Esophagus muscularis mucosa (tissue), 4 donors: Measurements from ENCODE around the gene GALNT14. TPM values are rescaled to one million over a fixed set of nuclear protein-coding genes. Genes with fewer than 3 reads are reported as not detected.
A peak's percentile ranks its signal among the peaks of the same experiment; 100 is the strongest.

Experiments
- DNase-seq: peaks from one replicate; pipeline ENCODE4 v3.0.0-alpha.2; 2017; ENCODE audit errors: extremely low spot score
- H3K27ac ChIP-seq, 4 donors: fragments of 200-600 bp; sonication (generic); replicated peaks in 1 of 4; 1 replicate in 3 of 4; 2 replicates in 1 of 4; pipeline ENCODE4 v1.5.1; 2016 to 2019; ENCODE audit warnings: mild to moderate bottlenecking in 1 of 4
- H3K27me3 ChIP-seq, 4 donors: fragments of 200-600 bp; sonication (generic); one replicate each; pipeline versions ENCODE4 v1.5.1 to v1.6.0; 2016 to 2019
- H3K36me3 ChIP-seq, 4 donors: fragments of 200-600 bp; sonication (generic); one replicate each; pipeline ENCODE4 v1.5.1; 2016 to 2019
- H3K4me1 ChIP-seq, 4 donors: fragments of 200-600 bp; sonication (generic); one replicate each; pipeline ENCODE4 v1.5.1; 2016 to 2019
- H3K4me3 ChIP-seq, 4 donors: fragments of 200-600 bp; sonication (generic); 1 replicate in 2 of 4; 2 replicates in 2 of 4; pipeline ENCODE4 v1.5.1; 2016 to 2019; ENCODE audit warnings: mild to moderate bottlenecking in 4 of 4, moderate library complexity in 1 of 4
- H3K9me3 ChIP-seq, 4 donors: fragments of 200-600 bp; sonication (generic); 1 replicate in 3 of 4; 2 replicates in 1 of 4; pipeline ENCODE4 v1.5.1; 2016 to 2019
- EP300 ChIP-seq: sonication (generic); formaldehyde crosslinking; IDR thresholded peaks from one replicate; pipeline ENCODE4 v1.6.1; 2017; ENCODE audit warnings: antibody characterized with exemption
- POLR2A ChIP-seq: fragments of 450-650 bp; IDR thresholded peaks from one replicate; pipeline ENCODE4 v1.6.1; 2017; ENCODE audit warnings: antibody characterized with exemption, moderate library complexity, mild to moderate bottlenecking, low read depth
- POLR2AphosphoS5 ChIP-seq, 2 donors: sonication (generic); formaldehyde crosslinking; IDR thresholded peaks; one replicate each; pipeline ENCODE4 v1.6.1; 2017; ENCODE audit warnings: antibody characterized with exemption in 2 of 2
- WGBS: methylation state at CpG from one replicate; pipeline ENCODE4 v1.1.5; 2018; 5-methylcytosine and 5-hydroxymethylcytosine counted together
- intact Hi-C: fragments of 100-400 bp; cut with DNase I; formaldehyde crosslinking; loops from one replicate; pipeline ENCODE4 v1.15.1; 2023
- total RNA-seq, 4 donors: library from RNA; depleted of rRNA; stranded (reverse); fragments of >200 nt; gene quantifications; one replicate each; pipeline versions ENCODE4 v1.1.0 to v1.2.1, GENCODE V29; 2016
- TF ChIP-seq, protein P1 (sequence below), 3 experiments: fragments of 200-600 bp in 2 of 3; fragments of 450-650 bp in 1 of 3; sonication (generic) in 2 of 3; IDR thresholded peaks; one replicate each; pipeline ENCODE4 v1.5.1; 2017 to 2019; ENCODE audit warnings: antibody characterized with exemption in 3 of 3, mild to moderate bottlenecking in 2 of 3, moderate library complexity in 1 of 3

The GALNT14 gene
- total RNA-seq, 4 donors from 2014 or later: 0.33 to 1.0 (median 0.80) TPM; not detected in 1

DNA sequence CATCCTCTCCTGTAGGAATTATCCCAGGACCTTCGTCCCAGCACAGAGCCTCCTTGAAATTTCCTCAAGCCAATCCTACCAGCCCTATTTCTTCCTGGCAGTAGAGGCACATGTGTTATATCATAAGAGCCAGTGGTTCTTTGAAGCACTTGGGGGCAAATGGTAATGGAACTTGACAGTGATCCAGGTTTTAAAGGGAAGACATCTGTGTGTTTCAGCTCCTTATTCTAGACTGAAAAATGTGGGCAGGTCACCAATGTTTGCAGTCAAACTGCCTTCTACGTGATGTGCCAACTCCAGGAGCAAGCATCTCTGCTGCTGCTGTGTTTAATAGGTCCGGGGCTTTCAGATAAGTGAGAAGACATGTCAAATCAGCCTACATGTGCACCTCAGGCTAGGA, 157.1 kb downstream of the GALNT14 start:
- H3K9me3 ChIP-seq: no peaks in the 10 kb centered on the region
- TF ChIP-seq, protein P1, sequence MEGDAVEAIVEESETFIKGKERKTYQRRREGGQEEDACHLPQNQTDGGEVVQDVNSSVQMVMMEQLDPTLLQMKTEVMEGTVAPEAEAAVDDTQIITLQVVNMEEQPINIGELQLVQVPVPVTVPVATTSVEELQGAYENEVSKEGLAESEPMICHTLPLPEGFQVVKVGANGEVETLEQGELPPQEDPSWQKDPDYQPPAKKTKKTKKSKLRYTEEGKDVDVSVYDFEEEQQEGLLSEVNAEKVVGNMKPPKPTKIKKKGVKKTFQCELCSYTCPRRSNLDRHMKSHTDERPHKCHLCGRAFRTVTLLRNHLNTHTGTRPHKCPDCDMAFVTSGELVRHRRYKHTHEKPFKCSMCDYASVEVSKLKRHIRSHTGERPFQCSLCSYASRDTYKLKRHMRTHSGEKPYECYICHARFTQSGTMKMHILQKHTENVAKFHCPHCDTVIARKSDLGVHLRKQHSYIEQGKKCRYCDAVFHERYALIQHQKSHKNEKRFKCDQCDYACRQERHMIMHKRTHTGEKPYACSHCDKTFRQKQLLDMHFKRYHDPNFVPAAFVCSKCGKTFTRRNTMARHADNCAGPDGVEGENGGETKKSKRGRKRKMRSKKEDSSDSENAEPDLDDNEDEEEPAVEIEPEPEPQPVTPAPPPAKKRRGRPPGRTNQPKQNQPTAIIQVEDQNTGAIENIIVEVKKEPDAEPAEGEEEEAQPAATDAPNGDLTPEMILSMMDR (IDR thresholded peaks at IDR 0.05): no peak
- TF ChIP-seq EP300 (no peak), POLR2AphosphoS5 (IDR thresholded peaks at IDR 0.05) (no peak), POLR2A (no peak)
- no peak for DNase-seq
- no peaks in the 10 kb centered on the region for H3K36me3 ChIP-seq
- H3K27me3 ChIP-seq: no peaks in the 10 kb centered on the region
- no peak overlapping the region for H3K27ac ChIP-seq
- peaks cover 18 to 26% (median 23%) of the 10 kb centered on the region in 4 donors for H3K4me1 ChIP-seq
- intact Hi-C loops: no loop called here
- H3K4me3 ChIP-seq: no peak overlapping the region
- 49% methylated on average over 3 of the region's 3 CpGs for WGBS

DNA sequence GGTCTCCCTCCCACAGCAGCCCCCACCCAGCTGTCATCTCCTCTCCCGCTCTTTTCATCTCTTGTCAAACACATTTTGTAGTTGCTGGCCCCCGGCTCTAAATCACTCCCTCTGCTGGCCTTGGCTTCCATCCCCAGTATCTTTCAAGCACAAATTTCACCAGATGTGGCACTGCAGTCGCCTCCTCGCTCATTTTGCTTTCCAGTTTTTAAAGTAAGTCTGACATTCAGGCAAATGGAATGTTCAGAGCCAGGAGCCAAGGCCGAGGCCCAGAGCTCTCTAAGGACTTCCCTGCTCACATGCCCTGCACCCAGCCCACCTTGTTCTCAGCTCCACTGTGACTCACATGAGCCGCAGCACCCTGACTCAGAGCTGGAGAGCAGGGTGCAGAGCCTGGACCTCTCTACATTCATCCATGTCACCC, 158.4 kb downstream of the GALNT14 start:
- Histone ChIP-seq H3K4me1 (peaks cover 13 to 23% (median 17%) of the 10 kb centered on the region in 4 donors), H3K27me3 (no peaks in the 10 kb centered on the region), H3K4me3 (no peak overlapping the region), H3K36me3 (no peaks in the 10 kb centered on the region), H3K27ac (no peak overlapping the region), H3K9me3 (no peaks in the 10 kb centered on the region)
- TF ChIP-seq POLR2AphosphoS5 (IDR thresholded peaks at IDR 0.05): no peak
- TF ChIP-seq, protein P1 (IDR thresholded peaks at IDR 0.05): peak in 1 of 3 experiments; percentile 5
- intact Hi-C loops: no loop called here
- 39% methylated on average over 6 of the region's 6 CpGs for WGBS
- no peak for DNase-seq

DNA sequence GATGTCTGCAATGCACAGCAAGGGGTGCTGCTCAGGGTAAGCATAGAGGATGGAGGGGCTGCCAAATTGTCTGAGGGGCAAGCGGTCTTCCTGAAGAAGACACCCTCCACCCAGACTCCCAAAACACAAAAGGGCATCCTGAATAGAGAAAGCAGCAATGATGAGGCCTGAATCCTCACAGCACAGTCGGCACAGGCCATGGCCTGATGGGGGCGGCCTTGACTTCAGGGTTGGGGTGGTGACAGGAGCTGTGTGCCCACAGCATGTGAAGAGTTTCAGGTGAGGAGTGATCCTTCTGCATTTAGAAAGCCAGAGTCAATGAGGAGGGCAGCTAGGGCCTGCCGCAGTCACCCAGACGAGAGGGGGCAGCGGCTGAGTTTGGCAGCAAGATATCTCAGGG, 159.4 kb downstream of the GALNT14 start:
- Histone ChIP-seq H3K27ac (no peak overlapping the region), H3K4me3 (no peak overlapping the region), H3K36me3 (no peaks in the 10 kb centered on the region), H3K9me3 (no peaks in the 10 kb centered on the region), H3K4me1 (peaks cover 6 to 23% (median 17%) of the 10 kb centered on the region in 4 donors), H3K27me3 (no peaks in the 10 kb centered on the region)
- TF ChIP-seq POLR2AphosphoS5 (IDR thresholded peaks at IDR 0.05) (no peak), POLR2A (no peak), EP300 (no peak)
- TF ChIP-seq, protein P1 (IDR thresholded peaks at IDR 0.05): no peak
- 98% methylated on average over 6 of the region's 6 CpGs for WGBS
- no peak for DNase-seq
- intact Hi-C loops: no loop called here

DNA sequence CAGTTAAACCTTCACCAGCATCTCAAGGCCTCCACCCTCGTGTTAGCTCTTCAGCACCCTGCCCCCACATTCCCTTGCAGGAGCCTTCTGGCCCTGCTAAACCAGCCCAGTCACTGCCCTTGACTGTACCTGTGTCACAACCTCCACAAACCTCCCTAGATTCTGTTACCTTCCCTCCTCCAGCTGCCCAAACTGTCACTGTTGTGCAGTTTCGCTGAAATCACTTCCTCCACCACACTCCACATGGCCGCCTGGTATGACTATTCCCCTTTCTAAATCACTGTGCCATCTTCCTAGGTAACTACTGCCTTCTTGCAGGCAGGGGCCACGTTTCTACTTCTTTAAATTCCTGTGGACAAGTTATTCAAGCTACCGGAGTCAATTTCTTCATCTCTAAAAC, 160.2 kb downstream of the GALNT14 start:
- Histone ChIP-seq H3K36me3 (no peaks in the 10 kb centered on the region), H3K27ac (no peak overlapping the region), H3K9me3 (no peaks in the 10 kb centered on the region), H3K27me3 (no peaks in the 10 kb centered on the region), H3K4me1 (peaks cover 4 to 23% (median 17%) of the 10 kb centered on the region in 4 donors), H3K4me3 (no peak overlapping the region)
- no peak for TF ChIP-seq POLR2AphosphoS5 (IDR thresholded peaks at IDR 0.05)
- no peak for TF ChIP-seq POLR2A
- TF ChIP-seq EP300: no peak
- TF ChIP-seq, protein P1 (IDR thresholded peaks at IDR 0.05): no peak
- 87% methylated on average over 5 of the region's 5 CpGs for WGBS
- no peak for DNase-seq
- intact Hi-C loops: no loop called here

DNA sequence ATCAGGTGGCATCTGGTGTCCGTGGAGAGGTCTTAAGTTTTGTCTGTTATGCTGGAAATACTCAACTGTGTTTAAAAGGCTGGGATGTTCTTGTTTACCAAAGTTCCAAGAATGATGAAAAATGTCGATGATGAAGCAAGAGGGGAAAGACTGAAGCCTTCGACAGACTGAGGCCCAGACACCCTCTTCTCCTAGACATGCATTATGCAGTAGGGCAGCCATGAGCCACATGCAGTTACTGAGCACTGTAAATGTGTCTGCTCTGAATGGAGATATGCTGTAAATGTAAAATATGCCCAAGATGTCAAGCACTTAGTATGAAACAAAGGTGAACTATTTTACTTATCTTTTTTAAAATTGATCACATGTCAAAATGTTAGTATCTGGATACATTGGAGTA, 163.1 kb downstream of the GALNT14 start:
- WGBS: 76% methylated on average over 3 of the region's 3 CpGs
- DNase-seq: no peak

More for the DNA sequence above, 163.1 kb downstream of the GALNT14 start:
- H3K4me3 ChIP-seq: no peak overlapping the region
- peaks cover 0 to 6% (median 0%) of the 10 kb centered on the region in 4 donors for H3K27me3 ChIP-seq
- peaks cover 4 to 8% (median 8%) of the 10 kb centered on the region in 4 donors for H3K4me1 ChIP-seq
- H3K36me3 ChIP-seq: no peaks in the 10 kb centered on the region
- TF ChIP-seq POLR2AphosphoS5 (IDR thresholded peaks at IDR 0.05) (no peak), EP300 (no peak), POLR2A (no peak)
- TF ChIP-seq, protein P1 (IDR thresholded peaks at IDR 0.05): no peak
- intact Hi-C loops: no loop called here
- H3K27ac ChIP-seq: no peak overlapping the region
- H3K9me3 ChIP-seq: no peaks in the 10 kb centered on the region
